NCI-H187 treated with DMSO at 0.1 percent for 48 hours (cell line): ENCODE results near the gene TNIP1.

ENCODE experiments used
- DNase-seq: peaks from one replicate; lab custom pipeline; 2025; lab: John Stamatoyannopoulos, UW

Gene TNIP1

GRCh38 chr5:150999704-151000442 is 81.0 kb downstream of the TNIP1 start:
- no peak for DNase-seq

- no peak for DNase-seq
Observed at GRCh38 chr5:150993826-150994412, 86.9 kb downstream of the TNIP1 start.

- no peak for DNase-seq
Observed at GRCh38 chr5:150993422-150993821, 87.4 kb downstream of the TNIP1 start.

GRCh38 chr5:150992705-150993104 is 88.1 kb downstream of the TNIP1 start:
- DNase-seq = no peak

GRCh38 chr5:150989695-150990094 is 91.1 kb downstream of the TNIP1 start:
- DNase-seq = no peak

GRCh38 chr5:150987746-150988145 is 93.1 kb downstream of the TNIP1 start:
- DNase-seq = no peak
